Measurements from ENCODE around the gene ADAM19.

The ADAM19 gene

GRCh38 chr5:157470631-157471030, 104.9 kb downstream of the ADAM19 start:
- Histone ChIP-seq H3K79me2 (ENCODE audit: insufficient read depth, low read length) (no peaks in the 10 kb centered on the region), H3K4me2 (ENCODE audit: insufficient read depth, low read length) (no peak overlapping the region), H3K27ac (ENCODE audit: low read length) (no peak overlapping the region), H3K4me3 (ENCODE audit: low read depth in 1 of 2, low read length in 2 of 2) (no peak overlapping the region), H3K4me1 (ENCODE audit: insufficient read depth, low read length) (no peaks in the 10 kb centered on the region), H2AFZ (ENCODE audit: low read depth, low read length) (no peak overlapping the region), H3K9ac (ENCODE audit: low read depth, low read length) (no peak overlapping the region), H3K36me3 (ENCODE audit: insufficient read depth, low read length) (no peaks in the 10 kb centered on the region), H4K20me1 (ENCODE audit: insufficient read depth, low read length) (no peaks in the 10 kb centered on the region), H3K9me3 (ENCODE audit: insufficient read depth, low read length, severe bottlenecking) (no peaks in the 10 kb centered on the region), H3K27me3 (ENCODE audit: insufficient read depth, low read length, poor library complexity) (no peaks in the 10 kb centered on the region)
- no peak for DNase-seq
- no peak for ATAC-seq (ENCODE audit: insufficient read depth, low read depth)
- TF ChIP-seq EZH2 (IDR thresholded peaks at IDR 0.05; ENCODE audit: borderline replicate concordance, low read depth, low read length, severe bottlenecking) (no peak), CTCF (IDR thresholded peaks at IDR 0.05; ENCODE audit: borderline replicate concordance, extremely low read depth, low read length, poor library complexity, severe bottlenecking) (no peak)

GRCh38 chr5:157469687-157470086, 105.9 kb downstream of the ADAM19 start:
- Histone ChIP-seq H2AFZ (ENCODE audit: low read depth, low read length) (no peak overlapping the region), H3K9ac (ENCODE audit: low read depth, low read length) (no peak overlapping the region), H3K9me3 (ENCODE audit: insufficient read depth, low read length, severe bottlenecking) (no peaks in the 10 kb centered on the region), H3K27ac (ENCODE audit: low read length) (no peak overlapping the region), H3K4me2 (ENCODE audit: insufficient read depth, low read length) (no peak overlapping the region), H4K20me1 (ENCODE audit: insufficient read depth, low read length) (no peaks in the 10 kb centered on the region), H3K4me3 (ENCODE audit: low read depth in 1 of 2, low read length in 2 of 2) (no peak overlapping the region), H3K4me1 (ENCODE audit: insufficient read depth, low read length) (no peaks in the 10 kb centered on the region), H3K27me3 (ENCODE audit: insufficient read depth, low read length, poor library complexity) (no peaks in the 10 kb centered on the region), H3K36me3 (ENCODE audit: insufficient read depth, low read length) (no peaks in the 10 kb centered on the region), H3K79me2 (ENCODE audit: insufficient read depth, low read length) (no peaks in the 10 kb centered on the region)
- TF ChIP-seq EZH2 (IDR thresholded peaks at IDR 0.05; ENCODE audit: borderline replicate concordance, low read depth, low read length, severe bottlenecking) = no peak
- DNase-seq = no peak
- ATAC-seq (ENCODE audit: insufficient read depth, low read depth) = no peak

DNA sequence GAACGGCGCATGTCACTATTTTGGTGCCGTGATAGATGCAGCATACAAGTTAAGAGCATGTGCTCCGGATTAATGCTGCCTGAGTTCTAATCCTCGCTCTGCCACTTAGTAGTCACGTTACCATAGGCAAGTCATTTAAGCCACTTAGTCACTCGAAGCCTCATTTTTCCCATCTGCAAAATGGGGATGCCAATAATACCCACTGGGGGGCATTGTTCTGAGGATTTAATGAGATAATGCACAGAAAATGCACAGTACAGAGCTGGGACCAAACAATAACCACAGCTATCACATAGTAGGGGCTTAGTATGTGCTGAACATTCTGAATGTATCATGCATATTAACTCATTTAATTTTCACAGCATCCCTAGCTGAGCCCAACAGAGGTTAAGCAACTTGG, 106.5 kb downstream of the ADAM19 start:
- no peak for DNase-seq
- Histone ChIP-seq H3K4me2 (ENCODE audit: insufficient read depth, low read length) (no peak overlapping the region), H3K4me1 (ENCODE audit: insufficient read depth, low read length) (no peaks in the 10 kb centered on the region), H3K9ac (ENCODE audit: low read depth, low read length) (no peak overlapping the region), H3K79me2 (ENCODE audit: insufficient read depth, low read length) (no peaks in the 10 kb centered on the region), H3K4me3 (ENCODE audit: low read depth in 1 of 2, low read length in 2 of 2) (no peak overlapping the region), H3K27ac (ENCODE audit: low read length) (no peak overlapping the region), H2AFZ (ENCODE audit: low read depth, low read length) (no peak overlapping the region), H4K20me1 (ENCODE audit: insufficient read depth, low read length) (no peaks in the 10 kb centered on the region), H3K36me3 (ENCODE audit: insufficient read depth, low read length) (no peaks in the 10 kb centered on the region), H3K27me3 (ENCODE audit: insufficient read depth, low read length, poor library complexity) (no peaks in the 10 kb centered on the region), H3K9me3 (ENCODE audit: insufficient read depth, low read length, severe bottlenecking) (no peaks in the 10 kb centered on the region)
- TF ChIP-seq EZH2 (IDR thresholded peaks at IDR 0.05; ENCODE audit: borderline replicate concordance, low read depth, low read length, severe bottlenecking) (no peak), CTCF (IDR thresholded peaks at IDR 0.05; ENCODE audit: borderline replicate concordance, extremely low read depth, low read length, poor library complexity, severe bottlenecking) (peak; percentile 21)
- ATAC-seq (ENCODE audit: insufficient read depth, low read depth) = no peak

DNA sequence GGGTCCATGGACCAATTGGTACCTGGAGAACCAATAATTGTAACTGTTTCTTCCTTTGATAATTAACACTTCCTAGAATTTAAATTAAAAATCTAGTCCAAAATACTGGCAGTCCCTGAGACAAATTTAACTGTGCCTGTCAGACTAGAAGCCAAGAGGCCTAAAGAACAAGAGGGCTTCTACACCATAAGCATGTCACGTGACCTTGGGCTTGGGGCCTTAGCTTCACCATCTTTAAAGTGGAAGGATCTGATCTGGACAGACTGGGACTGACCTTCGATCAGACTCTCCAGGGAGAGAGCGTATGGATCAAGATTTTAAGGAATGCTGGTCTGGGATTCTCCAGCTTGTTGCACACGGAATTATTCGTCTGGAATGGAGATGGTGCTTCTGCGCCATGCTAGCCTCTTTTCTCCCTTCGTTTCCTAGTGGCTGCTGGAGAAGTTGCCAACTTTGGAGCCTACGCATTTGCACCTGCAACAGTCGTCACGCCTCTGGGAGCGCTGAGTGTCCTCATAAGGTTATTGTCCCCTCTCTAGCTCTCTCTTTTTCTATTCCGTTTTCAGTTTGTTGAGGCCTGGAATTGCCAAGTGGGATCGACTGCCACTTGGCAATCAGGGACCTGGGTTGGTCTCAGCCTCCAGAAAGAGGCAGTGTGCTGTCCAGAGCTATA, 107.1 kb downstream of the ADAM19 start:
- Histone ChIP-seq H3K4me3 (ENCODE audit: low read depth in 1 of 2, low read length in 2 of 2) (no peak overlapping the region), H3K27me3 (ENCODE audit: insufficient read depth, low read length, poor library complexity) (no peaks in the 10 kb centered on the region), H3K9me3 (ENCODE audit: insufficient read depth, low read length, severe bottlenecking) (no peaks in the 10 kb centered on the region), H2AFZ (ENCODE audit: low read depth, low read length) (no peak overlapping the region), H3K4me1 (ENCODE audit: insufficient read depth, low read length) (no peaks in the 10 kb centered on the region), H4K20me1 (ENCODE audit: insufficient read depth, low read length) (no peaks in the 10 kb centered on the region), H3K4me2 (ENCODE audit: insufficient read depth, low read length) (no peak overlapping the region), H3K79me2 (ENCODE audit: insufficient read depth, low read length) (no peaks in the 10 kb centered on the region), H3K27ac (ENCODE audit: low read length) (no peak overlapping the region), H3K36me3 (ENCODE audit: insufficient read depth, low read length) (no peaks in the 10 kb centered on the region), H3K9ac (ENCODE audit: low read depth, low read length) (no peak overlapping the region)
- DNase-seq (no peak), ATAC-seq (ENCODE audit: insufficient read depth, low read depth) (no peak)
- TF ChIP-seq CTCF (IDR thresholded peaks at IDR 0.05; ENCODE audit: borderline replicate concordance, extremely low read depth, low read length, poor library complexity, severe bottlenecking) = no peak
- TF ChIP-seq EZH2 (IDR thresholded peaks at IDR 0.05; ENCODE audit: borderline replicate concordance, low read depth, low read length, severe bottlenecking) = no peak

All from DND-41 (cell line).